Mammary epithelial cell (primary cell): ENCODE results near the gene IQGAP1.
"Not testable (repeated sequence)": the region's sequence is repeated elsewhere in the genome, so short reads cannot be mapped to it uniquely, and the experiment has no call there.

Source experiments
- EZH2 ChIP-seq: IDR thresholded peaks from 2 replicates; pipeline ENCODE4 v1.6.1; 2012; ENCODE audit warnings: low read length, inconsistent platforms, borderline replicate concordance
- TF ChIP-seq, protein P1 (sequence below), 2 donors: IDR thresholded peaks in 1 of 2; conservative IDR thresholded peaks in 1 of 2; 2 replicates each; pipeline ENCODE4 v1.5.1; 2011 to 2012; ENCODE audit warnings: inconsistent platforms in 2 of 2, low read length in 2 of 2, mild to moderate bottlenecking in 2 of 2, control low read depth in 1 of 2, low read depth in 1 of 2; ENCODE audit not compliant: insufficient read depth in 1 of 2; ENCODE audit errors: extremely low read depth in 1 of 2

DNA sequence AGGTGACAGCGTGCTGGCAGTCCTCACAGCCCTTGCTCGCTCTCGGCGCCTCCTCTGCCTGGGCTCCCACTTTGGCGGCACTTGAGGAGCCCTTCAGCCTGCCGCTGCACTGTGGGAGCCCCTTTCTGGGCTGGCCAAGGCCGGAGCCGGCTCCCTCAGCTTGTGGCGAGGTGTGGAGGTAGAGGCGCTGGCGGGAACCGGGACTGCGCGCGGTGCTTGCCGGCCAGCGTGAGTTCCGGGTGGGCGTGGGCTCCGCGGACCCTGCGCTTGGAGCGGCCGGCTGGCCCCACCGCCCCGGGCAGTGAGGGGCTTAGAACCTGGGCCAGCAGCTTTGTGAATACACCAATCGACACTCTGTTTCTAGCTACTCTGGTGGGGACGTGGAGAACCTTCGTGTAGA lies 122.7 kb downstream of the IQGAP1 start:
- TF ChIP-seq, protein P1, sequence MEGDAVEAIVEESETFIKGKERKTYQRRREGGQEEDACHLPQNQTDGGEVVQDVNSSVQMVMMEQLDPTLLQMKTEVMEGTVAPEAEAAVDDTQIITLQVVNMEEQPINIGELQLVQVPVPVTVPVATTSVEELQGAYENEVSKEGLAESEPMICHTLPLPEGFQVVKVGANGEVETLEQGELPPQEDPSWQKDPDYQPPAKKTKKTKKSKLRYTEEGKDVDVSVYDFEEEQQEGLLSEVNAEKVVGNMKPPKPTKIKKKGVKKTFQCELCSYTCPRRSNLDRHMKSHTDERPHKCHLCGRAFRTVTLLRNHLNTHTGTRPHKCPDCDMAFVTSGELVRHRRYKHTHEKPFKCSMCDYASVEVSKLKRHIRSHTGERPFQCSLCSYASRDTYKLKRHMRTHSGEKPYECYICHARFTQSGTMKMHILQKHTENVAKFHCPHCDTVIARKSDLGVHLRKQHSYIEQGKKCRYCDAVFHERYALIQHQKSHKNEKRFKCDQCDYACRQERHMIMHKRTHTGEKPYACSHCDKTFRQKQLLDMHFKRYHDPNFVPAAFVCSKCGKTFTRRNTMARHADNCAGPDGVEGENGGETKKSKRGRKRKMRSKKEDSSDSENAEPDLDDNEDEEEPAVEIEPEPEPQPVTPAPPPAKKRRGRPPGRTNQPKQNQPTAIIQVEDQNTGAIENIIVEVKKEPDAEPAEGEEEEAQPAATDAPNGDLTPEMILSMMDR (conservative IDR thresholded peaks at IDR 0.05 in 1 of 2, IDR thresholded peaks at IDR 0.05 in 1 of 2; ENCODE audit: extremely low read depth in 1 of 2, insufficient read depth in 1 of 2, low read depth in 1 of 2, low read length in 2 of 2), result not testable (repeated sequence)
- not testable (repeated sequence) for TF ChIP-seq EZH2
